Skin epidermis (tissue), 12 donors: Measurements from ENCODE around the gene LRRC7.
A peak's percentile ranks its signal among the peaks of the same experiment; 100 is the strongest.
"Not testable (repeated sequence)": the region's sequence is repeated elsewhere in the genome, so short reads cannot be mapped to it uniquely, and the experiment has no call there.

ENCODE experiments used
- H3K27ac ChIP-seq, 21 experiments: fragments of 200-600 bp; sonication (generic) in 11 of 21; one replicate each; pipeline ENCODE4 v1.5.0; 2020; ENCODE audit warnings: mild to moderate bottlenecking in 3 of 21, inconsistent platforms in 2 of 21, moderate library complexity in 2 of 21
- H3K4me3 ChIP-seq, 7 experiments: fragments of 200-600 bp; sonication (generic) in 2 of 7; one replicate each; pipeline ENCODE4 v1.5.0; 2020; ENCODE audit warnings: inconsistent platforms in 2 of 7, mild to moderate bottlenecking in 2 of 7, moderate library complexity in 1 of 7

Gene LRRC7

GRCh38 chr1:69688193-69688592, 120.5 kb downstream of the LRRC7 start:
- Histone ChIP-seq H3K27ac (no peak overlapping the region), H3K4me3 (no peak overlapping the region)

GRCh38 chr1:69691179-69691578, 123.5 kb downstream of the LRRC7 start:
- Histone ChIP-seq H3K27ac (no peak overlapping the region), H3K4me3 (no peak overlapping the region)

- H3K4me3 ChIP-seq: no peak overlapping the region
- no peak overlapping the region for H3K27ac ChIP-seq
Observed at GRCh38 chr1:69693921-69694675, 126.4 kb downstream of the LRRC7 start.

- H3K4me3 ChIP-seq: no peak overlapping the region
- H3K27ac ChIP-seq: no peak overlapping the region
Observed at GRCh38 chr1:69697340-69697739, 129.6 kb downstream of the LRRC7 start.

GRCh38 chr1:69700770-69701169, 133.0 kb downstream of the LRRC7 start:
- no peak overlapping the region for H3K27ac ChIP-seq
- no peak overlapping the region for H3K4me3 ChIP-seq

- Histone ChIP-seq H3K27ac (no peak overlapping the region), H3K4me3 (no peak overlapping the region)
Observed at GRCh38 chr1:69702085-69702484, 134.4 kb downstream of the LRRC7 start.

GRCh38 chr1:69706473-69706872, 138.8 kb downstream of the LRRC7 start:
- H3K4me3 ChIP-seq: no peak overlapping the region
- H3K27ac ChIP-seq: no peak overlapping the region

- no peak overlapping the region for H3K4me3 ChIP-seq
Observed at GRCh38 chr1:69707103-69707502, 139.4 kb downstream of the LRRC7 start.

GRCh38 chr1:69710484-69711189, 142.9 kb downstream of the LRRC7 start:
- Histone ChIP-seq H3K4me3 (no peak overlapping the region), H3K27ac (peak overlapping the region in 1 of 21 experiments; percentile 19)

More at GRCh38 chr1:69707103-69707502, 139.4 kb downstream of the LRRC7 start:
- no peak overlapping the region for H3K27ac ChIP-seq

- Histone ChIP-seq H3K27ac (peak overlapping the region in 1 of 21 experiments; percentile 19), H3K4me3 (no peak overlapping the region)
Observed at GRCh38 chr1:69711190-69711930, 143.6 kb downstream of the LRRC7 start.

- not testable (repeated sequence) for H3K4me3 ChIP-seq, H3K27ac ChIP-seq
Observed at GRCh38 chr1:69717834-69718233, 150.1 kb downstream of the LRRC7 start.

GRCh38 chr1:69728206-69728605, 160.5 kb downstream of the LRRC7 start:
- no peak overlapping the region for H3K27ac ChIP-seq
- no peak overlapping the region for H3K4me3 ChIP-seq

- no peak overlapping the region for H3K27ac ChIP-seq
- H3K4me3 ChIP-seq: no peak overlapping the region
Observed at GRCh38 chr1:69733061-69733460, 165.3 kb downstream of the LRRC7 start.

GRCh38 chr1:69737527-69738185, 169.9 kb downstream of the LRRC7 start:
- Histone ChIP-seq H3K4me3 (no peak overlapping the region), H3K27ac (no peak overlapping the region)

GRCh38 chr1:69738458-69739250, 170.9 kb downstream of the LRRC7 start:
- H3K4me3 ChIP-seq: no peak overlapping the region
- H3K27ac ChIP-seq: no peak overlapping the region

- no peak overlapping the region for H3K27ac ChIP-seq
- no peak overlapping the region for H3K4me3 ChIP-seq
Observed at GRCh38 chr1:69739251-69739605, 171.5 kb downstream of the LRRC7 start.

GRCh38 chr1:69743146-69743545, 175.4 kb downstream of the LRRC7 start:
- Histone ChIP-seq H3K27ac (no peak overlapping the region), H3K4me3 (no peak overlapping the region)

- no peak overlapping the region for H3K27ac ChIP-seq
- H3K4me3 ChIP-seq: no peak overlapping the region
Observed at GRCh38 chr1:69744381-69744780, 176.7 kb downstream of the LRRC7 start.

GRCh38 chr1:69747207-69747606, 179.5 kb downstream of the LRRC7 start:
- Histone ChIP-seq H3K27ac (no peak overlapping the region), H3K4me3 (no peak overlapping the region)
